Glutamatergic neuron (in vitro differentiated cells): ENCODE data around the gene HPS1. TPM values are rescaled to one million over a fixed set of nuclear protein-coding genes. Genes with fewer than 3 reads are reported as not detected.

ENCODE experiments used
- DNase-seq: peaks from one replicate; pipeline ENCODE4 v3.0.0; 2022
- H3K27ac Mint-ChIP-seq: one replicate; pipeline ENCODE4 v1.8.0; 2020; ENCODE audit warnings: mild to moderate bottlenecking, mixed read lengths, inconsistent platforms; ENCODE audit not compliant: unreplicated experiment
- H3K27me3 Mint-ChIP-seq: one replicate; pipeline ENCODE4 v1.8.0; 2020; ENCODE audit warnings: mild to moderate bottlenecking, moderate library complexity, mixed read lengths, inconsistent platforms; ENCODE audit not compliant: unreplicated experiment
- H3K36me3 Mint-ChIP-seq: one replicate; pipeline ENCODE4 v1.8.0; 2020; ENCODE audit warnings: mild to moderate bottlenecking, mixed read lengths, inconsistent platforms; ENCODE audit not compliant: unreplicated experiment
- H3K4me1 Mint-ChIP-seq: one replicate; pipeline ENCODE4 v1.8.0; 2020; ENCODE audit warnings: mild to moderate bottlenecking, low read depth, mixed read lengths, inconsistent platforms; ENCODE audit not compliant: unreplicated experiment
- H3K4me3 Mint-ChIP-seq: one replicate; pipeline ENCODE4 v1.8.0; 2020; ENCODE audit warnings: mild to moderate bottlenecking, mixed read lengths, inconsistent platforms; ENCODE audit not compliant: unreplicated experiment
- H3K9me3 Mint-ChIP-seq: one replicate; pipeline ENCODE4 v1.8.0; 2020; ENCODE audit warnings: mild to moderate bottlenecking, moderate library complexity, mixed read lengths, inconsistent platforms; ENCODE audit not compliant: unreplicated experiment
- total RNA-seq: library from RNA; stranded (reverse); fragmentation: NEBNext Ultra II Directional; extraction: Animal tissue kit (Norgen Biotek cat#: 25700); gene quantifications from one replicate; pipeline ENCODE4 v1.2.1, GENCODE V29; 2021; ENCODE audit not compliant: unreplicated experiment
- TF ChIP-seq, protein P1 (sequence below): fragments of 200-600 bp; sonication (generic); IDR thresholded peaks from one replicate; pipeline ENCODE4 v1.5.0; 2021; ENCODE audit not compliant: partially characterized antibody, unreplicated experiment

Gene HPS1
- total RNA-seq, 1 donor from 2014 or later, result 34.4 TPM

DNA sequence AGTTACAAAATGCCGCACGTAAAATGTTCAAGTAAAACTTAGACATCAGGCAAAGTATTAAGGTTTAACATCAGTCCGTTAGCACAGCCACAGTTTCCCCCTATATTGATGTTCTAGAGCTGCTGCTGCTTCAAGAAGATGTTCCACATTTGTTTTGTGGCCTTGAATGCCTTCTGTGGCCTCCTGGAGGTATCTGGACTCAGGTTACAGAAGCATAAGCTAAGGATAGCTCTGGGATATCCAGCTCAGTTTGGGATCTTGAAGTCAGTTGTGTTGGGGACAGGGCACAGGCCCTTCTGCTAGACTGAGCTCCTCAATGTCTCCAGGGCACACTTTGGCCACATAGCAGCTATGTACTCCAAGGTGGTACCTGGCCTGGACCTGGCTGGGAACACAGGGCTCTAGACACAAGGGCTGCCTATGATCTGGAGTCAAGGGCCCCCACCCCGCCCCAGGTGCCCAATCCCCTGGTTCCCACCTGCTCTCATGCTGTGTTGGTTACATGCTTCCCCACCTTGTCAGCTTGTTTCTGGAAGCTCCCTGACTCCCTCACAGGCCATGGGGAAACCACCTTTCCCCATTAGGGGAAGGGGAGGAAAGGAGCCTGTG is 36.5 kb downstream of the HPS1 start:
- TF ChIP-seq, protein P1, sequence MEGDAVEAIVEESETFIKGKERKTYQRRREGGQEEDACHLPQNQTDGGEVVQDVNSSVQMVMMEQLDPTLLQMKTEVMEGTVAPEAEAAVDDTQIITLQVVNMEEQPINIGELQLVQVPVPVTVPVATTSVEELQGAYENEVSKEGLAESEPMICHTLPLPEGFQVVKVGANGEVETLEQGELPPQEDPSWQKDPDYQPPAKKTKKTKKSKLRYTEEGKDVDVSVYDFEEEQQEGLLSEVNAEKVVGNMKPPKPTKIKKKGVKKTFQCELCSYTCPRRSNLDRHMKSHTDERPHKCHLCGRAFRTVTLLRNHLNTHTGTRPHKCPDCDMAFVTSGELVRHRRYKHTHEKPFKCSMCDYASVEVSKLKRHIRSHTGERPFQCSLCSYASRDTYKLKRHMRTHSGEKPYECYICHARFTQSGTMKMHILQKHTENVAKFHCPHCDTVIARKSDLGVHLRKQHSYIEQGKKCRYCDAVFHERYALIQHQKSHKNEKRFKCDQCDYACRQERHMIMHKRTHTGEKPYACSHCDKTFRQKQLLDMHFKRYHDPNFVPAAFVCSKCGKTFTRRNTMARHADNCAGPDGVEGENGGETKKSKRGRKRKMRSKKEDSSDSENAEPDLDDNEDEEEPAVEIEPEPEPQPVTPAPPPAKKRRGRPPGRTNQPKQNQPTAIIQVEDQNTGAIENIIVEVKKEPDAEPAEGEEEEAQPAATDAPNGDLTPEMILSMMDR, result no peak
- no peak overlapping the region for H3K27ac Mint-ChIP-seq
- peaks cover 5% of the 10 kb centered on the region for H3K4me1 Mint-ChIP-seq
- H3K27me3 Mint-ChIP-seq, result peaks cover 8% of the 10 kb centered on the region
- H3K9me3 Mint-ChIP-seq, result no peaks in the 10 kb centered on the region
- DNase-seq, result no peak
- no peaks in the 10 kb centered on the region for H3K36me3 Mint-ChIP-seq
- H3K4me3 Mint-ChIP-seq, result no peak overlapping the region

DNA sequence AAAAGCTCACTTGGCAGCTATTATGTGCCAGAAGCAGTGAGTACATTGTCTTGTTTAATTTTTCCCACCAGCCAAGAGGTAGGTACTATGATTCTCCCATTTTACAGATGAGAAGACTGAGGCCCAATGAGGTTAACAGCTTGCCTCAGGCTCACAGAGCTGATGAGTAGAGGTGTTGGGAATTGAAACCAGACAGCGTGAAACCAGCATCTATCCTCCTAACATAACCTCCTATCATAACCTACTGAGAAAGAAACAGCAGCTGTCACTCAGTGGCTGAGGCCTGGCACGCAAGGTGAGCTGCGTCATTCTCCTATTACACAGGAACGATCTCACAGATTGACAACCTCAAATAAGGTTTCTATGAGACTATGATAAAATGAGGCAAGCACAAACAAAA is 37.9 kb downstream of the HPS1 start:
- TF ChIP-seq, protein P1, result no peak
- no peak for DNase-seq
- Mint-ChIP-seq H3K27ac (no peak overlapping the region), H3K27me3 (peaks cover 5% of the 10 kb centered on the region), H3K4me3 (no peak overlapping the region), H3K9me3 (peaks cover 1% of the 10 kb centered on the region), H3K36me3 (no peaks in the 10 kb centered on the region), H3K4me1 (peaks cover 8% of the 10 kb centered on the region)

DNA sequence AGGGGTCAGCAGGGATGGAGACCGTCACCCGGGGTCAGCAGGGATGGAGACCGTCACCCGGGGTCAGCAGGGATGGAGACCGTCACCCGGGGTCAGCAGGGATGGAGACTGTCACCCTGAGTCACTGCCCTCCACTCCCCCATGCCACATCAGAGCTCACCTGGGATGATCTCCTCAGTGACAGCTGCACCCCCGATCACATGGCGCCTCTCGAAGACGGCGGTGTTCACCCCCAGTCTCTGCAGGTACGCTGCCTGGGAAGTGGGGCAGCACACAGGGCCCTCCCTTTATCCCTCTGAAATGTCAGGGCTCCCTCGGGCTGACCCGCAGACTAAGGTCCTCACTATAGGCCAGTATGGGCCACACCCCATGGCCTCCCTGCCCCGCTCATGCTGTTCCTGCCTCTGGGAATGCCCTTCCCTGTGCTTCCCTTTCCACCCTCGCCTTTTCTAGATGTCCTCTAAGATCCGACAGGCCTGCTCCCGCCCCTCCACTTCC is 38.9 kb downstream of the HPS1 start:
- no peak for DNase-seq
- TF ChIP-seq, protein P1, result no peak
- H3K27ac Mint-ChIP-seq, result no peak overlapping the region
- H3K4me1 Mint-ChIP-seq, result peaks cover 15% of the 10 kb centered on the region
- H3K27me3 Mint-ChIP-seq, result peaks cover 5% of the 10 kb centered on the region
- no peak overlapping the region for H3K4me3 Mint-ChIP-seq
- peaks cover 1% of the 10 kb centered on the region for H3K9me3 Mint-ChIP-seq
- H3K36me3 Mint-ChIP-seq, result no peaks in the 10 kb centered on the region

DNA sequence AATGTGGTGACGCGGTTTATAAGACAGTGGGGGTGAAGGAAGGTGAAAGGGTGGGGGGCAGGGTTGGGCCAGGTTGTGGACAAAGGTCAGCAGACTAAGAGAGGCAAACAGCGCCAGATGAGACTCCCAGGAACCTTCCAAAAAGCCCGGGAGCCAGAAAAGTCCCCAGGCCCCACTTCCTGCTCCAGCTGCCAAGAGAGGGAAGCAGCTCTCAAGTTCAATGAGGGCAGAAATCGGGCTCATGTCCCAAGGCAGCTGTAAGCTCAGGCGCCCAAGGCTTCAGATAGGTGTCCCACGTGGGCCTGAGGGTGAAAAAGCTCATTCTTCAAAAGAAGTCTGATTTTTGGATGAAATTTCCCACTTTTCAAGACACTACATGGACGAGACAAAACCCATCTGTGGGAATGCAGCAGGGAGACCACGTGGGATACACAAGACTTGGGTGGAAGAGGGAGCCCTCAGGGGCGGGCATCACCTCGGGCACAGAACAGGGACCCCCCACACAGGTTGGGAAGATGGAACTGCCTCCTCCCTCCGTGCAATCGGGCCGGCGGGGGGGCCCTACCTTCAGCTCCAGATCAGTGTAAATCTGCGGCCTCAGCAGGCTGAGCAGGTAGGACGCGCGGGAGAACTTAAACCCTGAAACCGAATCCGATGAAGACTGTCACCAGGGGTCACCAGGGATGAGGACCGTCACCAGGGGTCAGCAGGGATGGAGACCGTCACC is 39.6 kb downstream of the HPS1 start:
- Mint-ChIP-seq H3K36me3 (no peaks in the 10 kb centered on the region), H3K9me3 (peaks cover 1% of the 10 kb centered on the region), H3K4me1 (peaks cover 15% of the 10 kb centered on the region), H3K27me3 (peaks cover 5% of the 10 kb centered on the region), H3K27ac (peak overlapping the region; percentile 28), H3K4me3 (no peak overlapping the region)
- TF ChIP-seq, protein P1, result no peak
- DNase-seq, result no peak

DNA sequence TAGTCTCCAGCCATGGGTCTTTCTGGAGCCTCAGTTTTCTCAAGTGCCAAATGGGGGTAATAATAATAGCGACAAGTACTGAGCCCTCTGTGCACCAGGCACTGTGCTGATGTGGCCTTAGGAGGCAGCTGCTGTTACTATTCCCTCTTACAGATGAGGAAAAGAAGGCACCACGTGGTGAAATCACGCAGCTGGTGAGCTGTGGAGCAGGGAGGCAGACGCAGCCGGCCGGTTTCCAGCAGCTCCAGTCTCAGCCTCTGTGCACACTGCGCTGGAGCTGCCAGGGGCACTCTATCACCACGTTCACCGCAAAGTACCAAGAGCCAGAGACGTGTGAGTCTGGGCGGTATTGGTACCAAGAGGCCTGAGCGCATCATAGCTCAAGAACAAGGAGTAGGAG is 41.3 kb downstream of the HPS1 start:
- Mint-ChIP-seq H3K36me3 (no peaks in the 10 kb centered on the region), H3K4me3 (no peak overlapping the region), H3K27ac (no peak overlapping the region), H3K4me1 (peaks cover 15% of the 10 kb centered on the region), H3K27me3 (peaks cover 6% of the 10 kb centered on the region), H3K9me3 (peaks cover 1% of the 10 kb centered on the region)
- DNase-seq, result no peak
- TF ChIP-seq, protein P1, result no peak
